H1 (cell line): ENCODE data around the gene KRT81. TPM values are rescaled to one million over a fixed set of nuclear protein-coding genes. Genes with fewer than 3 reads are reported as not detected.

Experiments
- CTCF ChIA-PET: fragments of 300-600 bp; sonication (Branson Sonifier 250); formaldehyde crosslinking; loops from one replicate; lab custom pipeline; 2021; ENCODE audit not compliant: partially characterized antibody; lab: Charles Lee
- POLR2A ChIA-PET: fragments of 300-600 bp; sonication (Branson Sonifier 250); formaldehyde crosslinking; loops from one replicate; lab custom pipeline; 2021; ENCODE audit warnings: inconsistent platforms; ENCODE audit not compliant: partially characterized antibody; lab: Charles Lee
- DNase-seq, 2 experiments: peaks; one replicate each; pipeline versions ENCODE4 v3.0.0 to v3.0.0-alpha.2; 2010 to 2022; ENCODE audit warnings: low spot score in 2 of 2, low read depth in 1 of 2, mixed read lengths in 1 of 2
- FAIRE-seq: peaks from 2 replicates; lab custom pipeline; 2011; peaks lifted over from hg19 to GRCh38; lab: Jason Lieb, UNC
- H2AFZ ChIP-seq: 2 replicates; pipeline ENCODE4 v1.8.1; 2012; ENCODE audit warnings: low read length, inconsistent platforms
- H2AK5ac ChIP-seq: 2 replicates; pipeline ENCODE4 v1.6.1; 2013; ENCODE audit warnings: low read depth, low read length
- H2BK120ac ChIP-seq: replicated peaks from 2 replicates; pipeline ENCODE3; 2013; ENCODE audit warnings: low read depth, low read length, inconsistent platforms
- H2BK12ac ChIP-seq: 2 replicates; pipeline ENCODE4 v1.6.1; 2013; ENCODE audit warnings: low read depth, low read length
- H2BK15ac ChIP-seq: 2 replicates; pipeline ENCODE4 v1.6.1; 2013; ENCODE audit warnings: low read length
- H2BK20ac ChIP-seq: 2 replicates; pipeline ENCODE4 v1.6.1; 2013; ENCODE audit warnings: low read length
- H2BK5ac ChIP-seq: 2 replicates; pipeline ENCODE4 v1.6.1; 2013; ENCODE audit warnings: low read depth, low read length
- H3K14ac ChIP-seq: 2 replicates; pipeline ENCODE4 v1.6.1; 2013; ENCODE audit warnings: inconsistent platforms; ENCODE audit not compliant: insufficient read length
- H3K18ac ChIP-seq: 2 replicates; pipeline ENCODE4 v1.6.1; 2013; ENCODE audit warnings: low read length; ENCODE audit errors: extremely low read depth
- H3K23ac ChIP-seq: 2 replicates; pipeline ENCODE4 v1.6.1; 2013; ENCODE audit warnings: inconsistent platforms; ENCODE audit not compliant: insufficient read length
- H3K23me2 ChIP-seq: 2 replicates; pipeline ENCODE4 v1.6.1; 2013; ENCODE audit warnings: low read depth, low read length
- H3K27ac ChIP-seq: 2 replicates; pipeline ENCODE4 v1.6.1; 2011; ENCODE audit warnings: low read depth, low read length, inconsistent platforms
- H3K27me3 ChIP-seq, 4 experiments: replicated peaks in 1 of 4; 1 replicate in 1 of 4; 2 replicates in 3 of 4; pipeline versions ENCODE4 v1.6.1 to v1.8.1; 2011 to 2013; ENCODE audit warnings: low read length in 3 of 4, mild to moderate bottlenecking in 3 of 4, inconsistent platforms in 2 of 4, mixed read lengths in 2 of 4, moderate library complexity in 1 of 4; ENCODE audit not compliant: control insufficient read depth in 3 of 4, insufficient read depth in 3 of 4; ENCODE audit errors: extremely low read depth in 1 of 4
- H3K36me3 ChIP-seq, 4 experiments: 2 replicates each; pipeline versions ENCODE4 v1.6.1 to v1.8.1; 2011 to 2013; ENCODE audit warnings: mild to moderate bottlenecking in 4 of 4, low read length in 3 of 4, moderate library complexity in 2 of 4, control low read depth in 1 of 4, inconsistent platforms in 1 of 4; ENCODE audit not compliant: insufficient read depth in 4 of 4, control insufficient read depth in 2 of 4
- H3K4ac ChIP-seq: replicated peaks from 2 replicates; pipeline ENCODE3; 2013; ENCODE audit warnings: low read length, low read depth, mixed read lengths, inconsistent platforms; ENCODE audit not compliant: insufficient read length
- H3K4me1 ChIP-seq, 4 experiments: replicated peaks in 1 of 4; 1 replicate in 1 of 4; 2 replicates in 3 of 4; pipeline versions ENCODE4 v1.6.1 to v1.8.1; 2011 to 2013; ENCODE audit warnings: low read length in 3 of 4, inconsistent platforms in 2 of 4, mixed read lengths in 1 of 4; ENCODE audit not compliant: insufficient read depth in 4 of 4, control insufficient read depth in 3 of 4
- H3K4me2 ChIP-seq, 2 experiments: 2 replicates each; pipeline versions ENCODE4 v1.6.1 to v1.8.1; 2011 to 2013; ENCODE audit warnings: low read depth in 2 of 2, low read length in 2 of 2, control low read depth in 1 of 2, inconsistent platforms in 1 of 2, mild to moderate bottlenecking in 1 of 2; ENCODE audit not compliant: insufficient read depth in 1 of 2
- H3K4me3 ChIP-seq, 4 experiments: fragments of 200-600, 300-600 bp in 1 of 4; sonication (generic), shearing (Covaris generic), sonication (Bioruptor Twin) in 1 of 4; 2 replicates each; pipeline versions ENCODE4 v1.5.1 to v1.8.1; 2011 to 2016; ENCODE audit warnings: low read length in 4 of 4, low read depth in 3 of 4, control low read depth in 2 of 4, inconsistent platforms in 2 of 4, mild to moderate bottlenecking in 2 of 4, mixed read lengths in 1 of 4, moderate library complexity in 1 of 4; ENCODE audit not compliant: insufficient read depth in 2 of 4; ENCODE audit errors: extremely low read depth in 1 of 4
- H3K56ac ChIP-seq: replicated peaks from 2 replicates; pipeline ENCODE3; 2013; ENCODE audit warnings: low read depth, mild to moderate bottlenecking, mixed read lengths, low read length, inconsistent platforms; ENCODE audit not compliant: insufficient read length
- H3K79me1 ChIP-seq: 2 replicates; pipeline ENCODE4 v1.6.1; 2013; ENCODE audit warnings: low read depth, low read length, control low read depth
- H3K79me2 ChIP-seq, 2 experiments: 2 replicates each; pipeline versions ENCODE4 v1.6.1 to v1.8.1; 2012 to 2013; ENCODE audit warnings: low read length in 2 of 2, mild to moderate bottlenecking in 2 of 2, inconsistent platforms in 1 of 2; ENCODE audit not compliant: insufficient read depth in 2 of 2, control insufficient read depth in 1 of 2
- H3K9ac ChIP-seq, 4 experiments: replicated peaks in 1 of 4; 1 replicate in 1 of 4; 2 replicates in 3 of 4; pipeline versions ENCODE4 v1.6.1 to v1.8.1; 2011 to 2013; ENCODE audit warnings: low read depth in 3 of 4, low read length in 3 of 4, control low read depth in 2 of 4, mild to moderate bottlenecking in 2 of 4, moderate library complexity in 2 of 4, inconsistent platforms in 1 of 4; ENCODE audit errors: extremely low read depth in 1 of 4
- H3K9me3 ChIP-seq, 2 experiments: 2 replicates each; pipeline versions ENCODE4 v1.6.1 to v1.8.1; 2012 to 2013; ENCODE audit warnings: mild to moderate bottlenecking in 2 of 2, moderate library complexity in 2 of 2, control low read depth in 1 of 2, inconsistent platforms in 1 of 2, low read depth in 1 of 2, low read length in 1 of 2, mixed read lengths in 1 of 2; ENCODE audit not compliant: insufficient read depth in 2 of 2
- H4K20me1 ChIP-seq, 2 experiments: replicated peaks in 1 of 2; 2 replicates each; pipeline versions ENCODE3 to v1.8.1; 2011 to 2013; ENCODE audit warnings: inconsistent platforms in 2 of 2, low read length in 2 of 2, mild to moderate bottlenecking in 1 of 2; ENCODE audit not compliant: insufficient read depth in 2 of 2, control insufficient read depth in 1 of 2
- H4K5ac ChIP-seq: 2 replicates; pipeline ENCODE4 v1.6.1; 2013; ENCODE audit warnings: low read length, low read depth, mixed read lengths, inconsistent platforms; ENCODE audit not compliant: insufficient read length
- H4K8ac ChIP-seq: 2 replicates; pipeline ENCODE4 v1.8.0; 2013; ENCODE audit warnings: mild to moderate bottlenecking, moderate library complexity, low read length, inconsistent platforms; ENCODE audit not compliant: insufficient read depth; ENCODE audit errors: extremely low read depth
- H4K91ac ChIP-seq: replicated peaks from 2 replicates; pipeline ENCODE3; 2013; ENCODE audit warnings: low read length, mixed read lengths, inconsistent platforms; ENCODE audit not compliant: insufficient read length
- EZH2 ChIP-seq: fragments of 200-600 bp; sonication (generic); IDR thresholded peaks from 2 replicates; pipeline ENCODE4 v1.7.1; 2012; ENCODE audit warnings: low read depth, mild to moderate bottlenecking, moderate library complexity, low read length, inconsistent platforms; ENCODE audit not compliant: severe bottlenecking
- RXRA ChIP-seq: IDR thresholded peaks from 2 replicates; pipeline ENCODE4 v1.6.1; 2011; ENCODE audit warnings: low read depth, mild to moderate bottlenecking, low read length, moderate library complexity; ENCODE audit not compliant: insufficient read depth
- WGBS, 2 experiments: shearing (Covaris generic) in 1 of 2; methylation state at CpG; one replicate each; pipeline versions ENCODE4 v1.1.6 to v1.1.7; 2013 to 2015; ENCODE audit warnings: low lambda C conversion rate in 2 of 2, mixed read lengths in 2 of 2, inconsistent platforms in 1 of 2, low coverage in 1 of 2, missing lambda C conversion rate in 1 of 2; ENCODE audit not compliant: insufficient replicate concordance in 2 of 2, insufficient coverage in 1 of 2, insufficient read length in 1 of 2; ENCODE audit errors: extremely low coverage in 1 of 2, missing lambda C conversion rate in 1 of 2; 5-methylcytosine and 5-hydroxymethylcytosine counted together
- polyA plus RNA-seq, 7 experiments: library from polyadenylated mRNA; depleted of rRNA in 3 of 7; stranded (reverse) in 5 of 7; unstranded in 2 of 7; fragments of >200 nt in 5 of 7; fragments of 200-250 nt in 2 of 7; gene quantifications; 1 replicate in 5 of 7; 2 replicates in 1 of 7; 4 replicates in 1 of 7; pipeline versions ENCODE4 v1.2.1 to v1.2.3, GENCODE V29; 2011 to 2013; ENCODE audit warnings: missing spikeins in 2 of 7, mixed read lengths in 2 of 7
- total RNA-seq: library from RNA; stranded (reverse); fragmentation: NEBNext Ultra II Directional; extraction: Animal tissue kit (Norgen Biotek cat#: 25700); gene quantifications from 2 replicates; pipeline ENCODE4 v1.2.1, GENCODE V29; 2021
- TF ChIP-seq, protein P1 (sequence below): IDR thresholded peaks from 2 replicates; pipeline ENCODE4 v1.6.1; 2011; ENCODE audit warnings: low read length, improper control_type of control experiment

KRT81 gene
- total and polyA plus RNA-seq, 2 of the 8 experiments (the other 6 are each of a cell fraction or from before 2014, with no cell fraction given) = not detected

DNA sequence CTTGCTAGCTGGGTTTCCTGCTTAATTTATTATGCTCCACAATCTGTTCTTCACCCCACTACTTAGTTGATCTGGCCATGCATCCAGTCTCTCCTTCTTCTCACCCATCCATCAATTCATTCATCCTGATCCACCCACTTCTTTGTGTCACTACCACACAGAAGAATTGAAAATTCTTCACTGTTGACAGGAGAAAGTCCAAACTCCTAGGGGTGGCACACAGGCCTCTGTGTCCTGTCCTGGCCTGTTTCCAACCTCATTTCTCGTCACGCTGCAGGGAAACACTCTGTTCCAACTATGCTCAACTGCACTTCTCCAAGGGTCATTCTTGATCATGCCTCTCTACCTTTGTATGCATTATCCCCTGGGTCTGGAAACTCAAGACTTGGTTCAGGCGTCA, 40.5 kb upstream of the KRT81 start:
- 84% methylated on average over 3 of the region's 3 CpGs; no CpG with 5 or more reads in 1 of the 2 experiments for WGBS, 2 experiments
- no peaks in the 10 kb centered on the region for H4K20me1 ChIP-seq
- CTCF ChIA-PET = interaction anchor here (0.9 to 19.8 kb wide), 13 partner anchors 9 to 175 kb away, joined by 3 to 353 read pairs (median 5); partner anchors contain the start of gene KRT83
- H3K18ac ChIP-seq = no peak overlapping the region
- no peak for FAIRE-seq
- H3K27me3 ChIP-seq = no peaks in the 10 kb centered on the region
- no peak overlapping the region for H3K4me3 ChIP-seq
- no peak overlapping the region for H2BK20ac ChIP-seq
- no peak overlapping the region for H2AK5ac ChIP-seq
- no peak overlapping the region for H4K8ac ChIP-seq
- H2BK120ac ChIP-seq = no peak overlapping the region
- no peak overlapping the region for H4K5ac ChIP-seq
- no peak overlapping the region for H3K56ac ChIP-seq
- H3K4me2 ChIP-seq = no peak overlapping the region
- no peak overlapping the region for H2BK12ac ChIP-seq
- H3K79me2 ChIP-seq = no peaks in the 10 kb centered on the region
- no peak overlapping the region for H3K9ac ChIP-seq
- no peak overlapping the region for H3K14ac ChIP-seq
- H2BK5ac ChIP-seq = no peak overlapping the region
- H3K36me3 ChIP-seq = no peaks in the 10 kb centered on the region
- H2AFZ ChIP-seq = no peak overlapping the region
- DNase-seq = no peak
- H3K4me1 ChIP-seq = peaks cover 0 to 3% (median 0%) of the 10 kb centered on the region in 4 experiments; a peak in 1 of 7 replicates
- H3K79me1 ChIP-seq = no peaks in the 10 kb centered on the region
- no peak overlapping the region for H4K91ac ChIP-seq
- H2BK15ac ChIP-seq = no peak overlapping the region
- no peak overlapping the region for H3K4ac ChIP-seq
- H3K23me2 ChIP-seq = no peaks in the 10 kb centered on the region
- POLR2A ChIA-PET = interaction anchor here (0.6 kb wide), 1 partner anchor 1458 kb away, joined by 3 read pairs; no protein-coding TSS in a partner anchor
- no peak overlapping the region for H3K23ac ChIP-seq
- H3K27ac ChIP-seq = no peak overlapping the region
- no peaks in the 10 kb centered on the region for H3K9me3 ChIP-seq
- TF ChIP-seq RXRA = no peak
- TF ChIP-seq, protein P1, sequence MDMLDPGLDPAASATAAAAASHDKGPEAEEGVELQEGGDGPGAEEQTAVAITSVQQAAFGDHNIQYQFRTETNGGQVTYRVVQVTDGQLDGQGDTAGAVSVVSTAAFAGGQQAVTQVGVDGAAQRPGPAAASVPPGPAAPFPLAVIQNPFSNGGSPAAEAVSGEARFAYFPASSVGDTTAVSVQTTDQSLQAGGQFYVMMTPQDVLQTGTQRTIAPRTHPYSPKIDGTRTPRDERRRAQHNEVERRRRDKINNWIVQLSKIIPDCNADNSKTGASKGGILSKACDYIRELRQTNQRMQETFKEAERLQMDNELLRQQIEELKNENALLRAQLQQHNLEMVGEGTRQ = no peak
- TF ChIP-seq EZH2 = no peak
